ENCODE results near the gene RNASEL.

The RNASEL gene

GRCh38 chr1:182561456-182561855 is 27.6 kb downstream of the RNASEL start:
- H3K4me3 ChIP-seq (ENCODE audit: low read length) = no peak overlapping the region
- TF ChIP-seq CTCF (conservative IDR thresholded peaks at IDR 0.05; ENCODE audit: low read depth, low read length) = no peak
- no peak for DNase-seq (ENCODE audit: low read depth)

- H3K4me3 ChIP-seq (ENCODE audit: low read length) = no peak overlapping the region
- no peak for DNase-seq (ENCODE audit: low read depth)
- TF ChIP-seq CTCF (conservative IDR thresholded peaks at IDR 0.05; ENCODE audit: low read depth, low read length) = no peak
Observed at GRCh38 chr1:182560392-182560984, 28.6 kb downstream of the RNASEL start.

DNA sequence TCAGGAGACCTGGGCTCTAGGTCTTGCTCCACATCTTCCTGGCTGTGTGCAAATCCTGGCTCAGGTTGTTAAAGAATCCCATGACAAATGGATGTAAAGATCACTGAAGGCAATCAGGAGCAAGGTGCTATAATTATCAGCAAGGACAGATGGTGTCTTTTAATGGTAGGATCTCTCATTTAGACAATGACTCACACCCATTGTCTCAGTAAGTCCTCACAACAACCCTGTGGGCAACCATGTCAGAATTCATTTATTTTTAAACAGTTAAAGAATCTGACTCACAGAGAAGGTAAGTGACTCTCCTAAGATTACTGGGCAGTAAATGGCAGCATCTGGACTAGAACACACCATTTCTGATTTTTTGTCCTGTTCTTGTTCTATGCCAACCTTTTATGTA is 32.8 kb downstream of the RNASEL start:
- no peak for TF ChIP-seq CTCF (conservative IDR thresholded peaks at IDR 0.05; ENCODE audit: low read depth, low read length)
- no peak for DNase-seq (ENCODE audit: low read depth)
- H3K4me3 ChIP-seq (ENCODE audit: low read length) = no peak overlapping the region

DNA sequence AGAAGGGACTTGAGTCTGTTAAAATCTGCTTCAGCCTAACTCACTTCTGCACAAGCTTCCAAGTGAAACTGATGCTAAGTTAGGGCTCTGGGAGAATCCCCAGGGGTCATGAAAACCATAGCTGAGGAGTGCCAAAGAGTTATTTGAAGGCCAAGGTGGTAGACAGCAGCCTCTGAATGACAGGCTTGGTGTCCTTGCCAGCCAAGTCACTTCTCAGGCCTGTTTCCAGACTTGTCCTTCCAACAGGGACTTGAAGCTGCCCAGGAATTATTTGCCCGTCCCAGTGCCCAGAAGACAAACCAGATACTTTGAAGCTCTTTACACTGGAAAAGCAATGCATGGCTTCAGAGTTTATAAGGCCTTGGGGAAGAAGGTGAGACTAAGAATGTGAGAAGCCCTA is 33.6 kb downstream of the RNASEL start:
- no peak for TF ChIP-seq CTCF (conservative IDR thresholded peaks at IDR 0.05; ENCODE audit: low read depth, low read length)
- no peak overlapping the region for H3K4me3 ChIP-seq (ENCODE audit: low read length)
- no peak for DNase-seq (ENCODE audit: low read depth)

DNA sequence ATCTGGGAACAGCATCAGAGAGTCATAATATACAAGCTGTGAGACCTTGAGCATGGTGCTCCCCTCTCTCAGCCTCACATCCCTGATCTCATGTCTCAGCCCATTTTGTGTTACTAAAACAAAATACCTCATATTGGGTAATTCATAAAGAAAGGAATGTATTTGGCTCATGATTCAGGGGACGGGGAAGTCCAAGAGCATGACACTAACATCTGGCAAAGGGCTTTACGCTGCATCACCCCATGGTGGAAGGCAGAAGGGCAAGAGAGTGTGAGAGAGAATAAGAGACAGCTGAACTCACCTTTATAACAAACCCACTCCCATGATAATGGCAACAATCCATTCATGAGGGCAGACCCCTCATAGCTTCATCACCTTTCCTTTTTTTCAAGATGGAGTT is 36.5 kb downstream of the RNASEL start:
- H3K4me3 ChIP-seq (ENCODE audit: low read length) = no peak overlapping the region
- DNase-seq (ENCODE audit: low read depth) = no peak
- TF ChIP-seq CTCF (conservative IDR thresholded peaks at IDR 0.05; ENCODE audit: low read depth, low read length) = no peak

DNA sequence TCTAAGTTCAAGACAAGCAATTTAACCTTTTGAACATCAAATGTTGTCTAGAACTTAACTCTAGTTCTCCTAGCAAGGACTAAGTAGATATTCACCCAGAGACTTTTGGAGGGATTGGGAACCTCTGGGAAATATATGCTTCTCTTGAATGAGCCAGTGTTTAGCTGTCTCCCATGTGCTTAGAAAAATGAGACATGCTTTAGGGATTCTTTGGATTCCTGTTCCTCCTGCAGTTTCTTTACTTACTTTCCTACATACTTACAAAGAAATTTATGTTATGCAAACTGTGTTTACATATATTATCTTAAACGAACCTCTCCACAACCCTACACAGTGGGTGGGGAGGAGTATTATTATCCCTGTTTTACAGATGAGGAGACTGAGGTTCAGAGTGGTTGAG is 39.2 kb downstream of the RNASEL start:
- no peak overlapping the region for H3K4me3 ChIP-seq (ENCODE audit: low read length)
- no peak for TF ChIP-seq CTCF (conservative IDR thresholded peaks at IDR 0.05; ENCODE audit: low read depth, low read length)
- DNase-seq (ENCODE audit: low read depth) = no peak

GRCh38 chr1:182549346-182549745 is 39.7 kb downstream of the RNASEL start:
- DNase-seq (ENCODE audit: low read depth) = no peak
- no peak overlapping the region for H3K4me3 ChIP-seq (ENCODE audit: low read length)
- no peak for TF ChIP-seq CTCF (conservative IDR thresholded peaks at IDR 0.05; ENCODE audit: low read depth, low read length)

Measured in retinal pigment epithelial cell (primary cell).